ENCODE results near the gene DBT.

GRCh38 chr1:100287162-100287561 is 37.5 kb upstream of the DBT start:
- no peak for TF ChIP-seq CTCF (IDR thresholded peaks at IDR 0.05; ENCODE audit: insufficient read depth, low read length, poor library complexity, severe bottlenecking)
- TF ChIP-seq EZH2phosphoT487 (conservative IDR thresholded peaks at IDR 0.05; ENCODE audit: low read length): no peak

Measured in SU-DHL-6 (cell line).